ENCODE results near the gene ZBTB4. TPM values are rescaled to one million over a fixed set of nuclear protein-coding genes. Genes with fewer than 3 reads are reported as not detected.
A peak's percentile ranks its signal among the peaks of the same experiment; 100 is the strongest.

The ZBTB4 gene
- total and polyA plus RNA-seq, 12 donors = 17.8 to 80.1 (median 68.2) TPM

GRCh38 chr17:7511108-7511507, 31.7 kb upstream of the ZBTB4 start:
- Histone ChIP-seq H3K9me3 (no peaks in the 10 kb centered on the region), H3K27me3 (no peaks in the 10 kb centered on the region), H3K4me1 (peaks cover 0 to 15% (median 0%) of the 10 kb centered on the region in 9 donors), H3K27ac (no peak overlapping the region), H3K36me3 (peaks cover 5 to 94% (median 68%) of the 10 kb centered on the region in 9 donors), H3K4me3 (no peak overlapping the region)
- intact Hi-C loops (cut with DNase I) = loop anchor here in 3 of 10 donors (5.0 to 10.0 kb wide), 4 partner anchors 46 to 146 kb away; partner anchors contain the start of genes SENP3 (in 1 of the 3), SOX15 (in 1 of the 3) and TNFSF13 (in 1 of the 3)
- TF ChIP-seq CTCF (IDR thresholded peaks at IDR 0.05) = no peak
- no peak for DNase-seq
- no peak for ATAC-seq
- WGBS, 2 donors = 71 to 81% methylated on average over 10 of the region's 10 CpGs

- intact Hi-C loops (cut with DNase I) = loop anchor here in 4 of 10 donors (5.0 to 10.0 kb wide), 5 partner anchors 47 to 588 kb away; partner anchors contain the start of genes SENP3 (in 1 of the 4), SOX15 (in 1 of the 4) and TNFSF13 (in 1 of the 4)
- no peak for TF ChIP-seq CTCF (IDR thresholded peaks at IDR 0.05)
- no peak overlapping the region for H3K27ac ChIP-seq
Observed at GRCh38 chr17:7509937-7510336, 30.5 kb upstream of the ZBTB4 start.

GRCh38 chr17:7508846-7509245, 29.4 kb upstream of the ZBTB4 start:
- no peak for TF ChIP-seq CTCF (IDR thresholded peaks at IDR 0.05)
- no peak for ATAC-seq
- 90 to 91% methylated on average over 9 of the region's 9 CpGs for WGBS, 2 donors
- peaks cover 5 to 100% (median 85%) of the 10 kb centered on the region in 9 donors for H3K36me3 ChIP-seq
- intact Hi-C loops (cut with DNase I) = loop anchor here in 1 of 10 donors (5.0 kb wide), 1 partner anchor 587 kb away; no protein-coding TSS in a partner anchor
- H3K4me3 ChIP-seq = no peak overlapping the region
- H3K27ac ChIP-seq = peak overlapping the region in 1 of 10 donors; percentile 26
- H3K27me3 ChIP-seq = no peaks in the 10 kb centered on the region
- H3K9me3 ChIP-seq = no peaks in the 10 kb centered on the region
- H3K4me1 ChIP-seq = no peaks in the 10 kb centered on the region
- DNase-seq = no peak

More at GRCh38 chr17:7509937-7510336, 30.5 kb upstream of the ZBTB4 start:
- no peaks in the 10 kb centered on the region for H3K27me3 ChIP-seq
- no peaks in the 10 kb centered on the region for H3K9me3 ChIP-seq
- H3K36me3 ChIP-seq = peaks cover 5 to 100% (median 78%) of the 10 kb centered on the region in 9 donors
- DNase-seq = no peak
- 42 to 60% methylated on average over 5 of the region's 5 CpGs for WGBS, 2 donors
- ATAC-seq = peak in 1 of 8 donors; percentile 24
- H3K4me3 ChIP-seq = no peak overlapping the region
- peaks cover 0 to 7% (median 0%) of the 10 kb centered on the region in 9 donors for H3K4me1 ChIP-seq

- peak in 1 of 8 donors; percentile 33 for ATAC-seq
- DNase-seq = no peak
- Histone ChIP-seq H3K27me3 (no peaks in the 10 kb centered on the region), H3K4me1 (no peaks in the 10 kb centered on the region), H3K36me3 (peaks cover 10 to 100% (median 85%) of the 10 kb centered on the region in 9 donors), H3K9me3 (no peaks in the 10 kb centered on the region), H3K4me3 (no peak overlapping the region), H3K27ac (no peak overlapping the region)
- 66 to 74% methylated on average over 11 of the region's 11 CpGs for WGBS, 2 donors
- TF ChIP-seq CTCF (IDR thresholded peaks at IDR 0.05) = no peak
- intact Hi-C loops (cut with DNase I) = loop anchor here in 1 of 10 donors (5.0 kb wide), 1 partner anchor 586 kb away; no protein-coding TSS in a partner anchor
Observed at GRCh38 chr17:7508145-7508544, 28.7 kb upstream of the ZBTB4 start.

Data from heart right ventricle (tissue), 16 donors.